HepG2 (cell line): ENCODE results near the gene ZP2. TPM values are rescaled to one million over a fixed set of nuclear protein-coding genes. Genes with fewer than 3 reads are reported as not detected.

ENCODE experiments used
- CHD4 ChIP-seq: fragments of 200-600 bp; sonication (generic); IDR thresholded peaks from 2 replicates; pipeline ENCODE4 v1.7.0; 2017; ENCODE audit warnings: mild to moderate bottlenecking, low read length, borderline replicate concordance
- HDAC2 ChIP-seq: sonication (generic); formaldehyde crosslinking; IDR thresholded peaks from 2 replicates; pipeline ENCODE4 v1.4.0; 2020; ENCODE audit warnings: missing genetic modification reagents
- HNF1A ChIP-seq, 2 experiments: sonication (generic) in 1 of 2; formaldehyde crosslinking in 1 of 2; IDR thresholded peaks; 2 replicates each; pipeline versions ENCODE4 v1.4.0 to v1.6.1; 2016 to 2020; ENCODE audit warnings: borderline replicate concordance in 1 of 2, low read depth in 1 of 2, mild to moderate bottlenecking in 1 of 2, missing genetic modification reagents in 1 of 2
- MEIS1 ChIP-seq: sonication (generic); formaldehyde crosslinking; IDR thresholded peaks from 2 replicates; pipeline ENCODE4 v1.9.0; 2021; ENCODE audit warnings: mild to moderate bottlenecking, missing genetic modification reagents, moderate library complexity, borderline replicate concordance
- NFE2 ChIP-seq: sonication (generic); formaldehyde crosslinking; IDR thresholded peaks from 2 replicates; pipeline ENCODE4 v1.4.0; 2020; ENCODE audit warnings: missing genetic modification reagents
- SP140L ChIP-seq: sonication (generic); formaldehyde crosslinking; IDR thresholded peaks from 2 replicates; pipeline ENCODE4 v1.4.0; 2020; ENCODE audit warnings: missing genetic modification reagents, borderline replicate concordance
- ZNF607 ChIP-seq: sonication (generic); formaldehyde crosslinking; IDR thresholded peaks from 2 replicates; pipeline ENCODE4 v1.5.1; 2020; ENCODE audit warnings: missing genetic modification reagents, mild to moderate bottlenecking, borderline replicate concordance
- ZSCAN25 ChIP-seq: sonication (generic); formaldehyde crosslinking; IDR thresholded peaks from 2 replicates; pipeline ENCODE4 v1.8.0; 2022; ENCODE audit warnings: mild to moderate bottlenecking, missing genetic modification reagents
- polyA plus RNA-seq, 8 experiments: library from polyadenylated mRNA; depleted of rRNA in 3 of 8; stranded (reverse) in 7 of 8; unstranded in 1 of 8; fragments of >200 nt; fragmentation: Illumina TruSeq in 4 of 8; extraction: Trizol in 4 of 8; gene quantifications; 2 replicates each; pipeline versions ENCODE4 v1.2.1 to v1.2.3, GENCODE V29; 2011 to 2016; ENCODE audit warnings: low read depth in 4 of 8, missing spikeins in 1 of 8, mixed read lengths in 1 of 8; ENCODE audit not compliant: insufficient read depth in 1 of 8
- total RNA-seq, 5 experiments: library from RNA; depleted of rRNA; stranded (reverse); fragments of >200 nt; fragmentation: Illumina TruSeq; extraction: Trizol; gene quantifications; 2 replicates each; pipeline ENCODE4 v1.2.3, GENCODE V29; 2016; ENCODE audit warnings: low read depth in 1 of 5
- TF ChIP-seq, protein P1 (sequence below): sonication (generic); formaldehyde crosslinking; IDR thresholded peaks from 2 replicates; pipeline ENCODE4 v1.5.0; 2020; ENCODE audit warnings: missing genetic modification reagents
- TF ChIP-seq, protein P2 (sequence below): sonication (generic); formaldehyde crosslinking; IDR thresholded peaks from 2 replicates; pipeline ENCODE4 v1.4.0; 2020; ENCODE audit warnings: missing genetic modification reagents
- TF ChIP-seq, protein P3 (sequence below): IDR thresholded peaks from 2 replicates; pipeline ENCODE4 v1.6.1; 2018; ENCODE audit warnings: missing genetic modification reagents
- TF ChIP-seq, protein P4 (sequence below): sonication (generic); formaldehyde crosslinking; IDR thresholded peaks from 2 replicates; pipeline ENCODE4 v1.4.0; 2020; ENCODE audit warnings: missing genetic modification reagents, borderline replicate concordance
- TF ChIP-seq, protein P5 (sequence below): sonication (generic); formaldehyde crosslinking; IDR thresholded peaks from 2 replicates; pipeline ENCODE4 v1.5.1; 2020; ENCODE audit warnings: mild to moderate bottlenecking, missing genetic modification reagents, moderate library complexity

ZP2 gene
- total and polyA plus RNA-seq, 2 of the 13 experiments (the other 11 are each of a cell fraction or from before 2014, with no cell fraction given): not detected

- TF ChIP-seq, protein P1, sequence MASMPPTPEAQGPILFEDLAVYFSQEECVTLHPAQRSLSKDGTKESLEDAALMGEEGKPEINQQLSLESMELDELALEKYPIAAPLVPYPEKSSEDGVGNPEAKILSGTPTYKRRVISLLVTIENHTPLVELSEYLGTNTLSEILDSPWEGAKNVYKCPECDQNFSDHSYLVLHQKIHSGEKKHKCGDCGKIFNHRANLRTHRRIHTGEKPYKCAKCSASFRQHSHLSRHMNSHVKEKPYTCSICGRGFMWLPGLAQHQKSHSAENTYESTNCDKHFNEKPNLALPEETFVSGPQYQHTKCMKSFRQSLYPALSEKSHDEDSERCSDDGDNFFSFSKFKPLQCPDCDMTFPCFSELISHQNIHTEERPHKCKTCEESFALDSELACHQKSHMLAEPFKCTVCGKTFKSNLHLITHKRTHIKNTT (CRISPR knock-in tag): no peak
- TF ChIP-seq HDAC2 (CRISPR knock-in tag): peak; percentile 96
- TF ChIP-seq ZSCAN25 (CRISPR knock-in tag): peak; percentile 49; the same call in 1 of the 2 replicates
- TF ChIP-seq, protein P2, sequence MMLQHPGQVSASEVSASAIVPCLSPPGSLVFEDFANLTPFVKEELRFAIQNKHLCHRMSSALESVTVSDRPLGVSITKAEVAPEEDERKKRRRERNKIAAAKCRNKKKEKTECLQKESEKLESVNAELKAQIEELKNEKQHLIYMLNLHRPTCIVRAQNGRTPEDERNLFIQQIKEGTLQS (CRISPR knock-in tag): peak; percentile 77; the same call in 1 of the 2 replicates
- TF ChIP-seq ZNF607 (CRISPR knock-in tag): 0 out of 2 replicates have a peak, but pooled peaks have one; percentile 47
- peak; percentile 100 for TF ChIP-seq HNF1A (IDR thresholded peaks at IDR 0.05; ENCODE audit: low read depth)
- peak; percentile 100 for TF ChIP-seq HNF1A (CRISPR knock-in tag; IDR thresholded peaks at IDR 0.05; ENCODE audit: borderline replicate concordance)
- no peak for TF ChIP-seq SP140L (CRISPR knock-in tag)
- TF ChIP-seq, protein P3, sequence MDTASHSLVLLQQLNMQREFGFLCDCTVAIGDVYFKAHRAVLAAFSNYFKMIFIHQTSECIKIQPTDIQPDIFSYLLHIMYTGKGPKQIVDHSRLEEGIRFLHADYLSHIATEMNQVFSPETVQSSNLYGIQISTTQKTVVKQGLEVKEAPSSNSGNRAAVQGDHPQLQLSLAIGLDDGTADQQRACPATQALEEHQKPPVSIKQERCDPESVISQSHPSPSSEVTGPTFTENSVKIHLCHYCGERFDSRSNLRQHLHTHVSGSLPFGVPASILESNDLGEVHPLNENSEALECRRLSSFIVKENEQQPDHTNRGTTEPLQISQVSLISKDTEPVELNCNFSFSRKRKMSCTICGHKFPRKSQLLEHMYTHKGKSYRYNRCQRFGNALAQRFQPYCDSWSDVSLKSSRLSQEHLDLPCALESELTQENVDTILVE (CRISPR knock-in tag): no peak
- TF ChIP-seq NFE2 (CRISPR knock-in tag): no peak
- TF ChIP-seq MEIS1 (CRISPR knock-in tag): 0 out of 2 replicates have a peak, but pooled peaks have one; percentile 92
- TF ChIP-seq CHD4: peak; percentile 71; the same call in 1 of the 2 replicates
- TF ChIP-seq, protein P4, sequence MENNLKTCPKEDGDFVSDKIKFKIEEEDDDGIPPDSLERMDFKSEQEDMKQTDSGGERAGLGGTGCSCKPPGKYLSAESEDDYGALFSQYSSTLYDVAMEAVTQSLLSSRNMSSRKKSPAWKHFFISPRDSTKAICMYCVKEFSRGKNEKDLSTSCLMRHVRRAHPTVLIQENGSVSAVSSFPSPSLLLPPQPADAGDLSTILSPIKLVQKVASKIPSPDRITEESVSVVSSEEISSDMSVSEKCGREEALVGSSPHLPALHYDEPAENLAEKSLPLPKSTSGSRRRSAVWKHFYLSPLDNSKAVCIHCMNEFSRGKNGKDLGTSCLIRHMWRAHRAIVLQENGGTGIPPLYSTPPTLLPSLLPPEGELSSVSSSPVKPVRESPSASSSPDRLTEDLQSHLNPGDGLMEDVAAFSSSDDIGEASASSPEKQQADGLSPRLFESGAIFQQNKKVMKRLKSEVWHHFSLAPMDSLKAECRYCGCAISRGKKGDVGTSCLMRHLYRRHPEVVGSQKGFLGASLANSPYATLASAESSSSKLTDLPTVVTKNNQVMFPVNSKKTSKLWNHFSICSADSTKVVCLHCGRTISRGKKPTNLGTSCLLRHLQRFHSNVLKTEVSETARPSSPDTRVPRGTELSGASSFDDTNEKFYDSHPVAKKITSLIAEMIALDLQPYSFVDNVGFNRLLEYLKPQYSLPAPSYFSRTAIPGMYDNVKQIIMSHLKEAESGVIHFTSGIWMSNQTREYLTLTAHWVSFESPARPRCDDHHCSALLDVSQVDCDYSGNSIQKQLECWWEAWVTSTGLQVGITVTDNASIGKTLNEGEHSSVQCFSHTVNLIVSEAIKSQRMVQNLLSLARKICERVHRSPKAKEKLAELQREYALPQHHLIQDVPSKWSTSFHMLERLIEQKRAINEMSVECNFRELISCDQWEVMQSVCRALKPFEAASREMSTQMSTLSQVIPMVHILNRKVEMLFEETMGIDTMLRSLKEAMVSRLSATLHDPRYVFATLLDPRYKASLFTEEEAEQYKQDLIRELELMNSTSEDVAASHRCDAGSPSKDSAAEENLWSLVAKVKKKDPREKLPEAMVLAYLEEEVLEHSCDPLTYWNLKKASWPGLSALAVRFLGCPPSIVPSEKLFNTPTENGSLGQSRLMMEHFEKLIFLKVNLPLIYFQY (CRISPR knock-in tag): peak; percentile 27; the same call in 1 of the 2 replicates
- TF ChIP-seq, protein P5, sequence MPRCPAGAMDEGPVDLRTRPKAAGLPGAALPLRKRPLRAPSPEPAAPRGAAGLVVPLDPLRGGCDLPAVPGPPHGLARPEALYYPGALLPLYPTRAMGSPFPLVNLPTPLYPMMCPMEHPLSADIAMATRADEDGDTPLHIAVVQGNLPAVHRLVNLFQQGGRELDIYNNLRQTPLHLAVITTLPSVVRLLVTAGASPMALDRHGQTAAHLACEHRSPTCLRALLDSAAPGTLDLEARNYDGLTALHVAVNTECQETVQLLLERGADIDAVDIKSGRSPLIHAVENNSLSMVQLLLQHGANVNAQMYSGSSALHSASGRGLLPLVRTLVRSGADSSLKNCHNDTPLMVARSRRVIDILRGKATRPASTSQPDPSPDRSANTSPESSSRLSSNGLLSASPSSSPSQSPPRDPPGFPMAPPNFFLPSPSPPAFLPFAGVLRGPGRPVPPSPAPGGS (CRISPR knock-in tag): no peak
Measured at GRCh38 chr16:21233521-21234150, 22.3 kb upstream of the ZP2 start, which contains the start of gene ANKS4B (continued).
